DMS153 treated with DMSO at 0.1 percent for 48 hours (cell line): ENCODE data around the gene TENM4.

Source experiments
- DNase-seq: peaks from one replicate; lab custom pipeline; 2025; ENCODE audit not compliant: unreplicated experiment; lab: John Stamatoyannopoulos, UW

The TENM4 gene

DNA sequence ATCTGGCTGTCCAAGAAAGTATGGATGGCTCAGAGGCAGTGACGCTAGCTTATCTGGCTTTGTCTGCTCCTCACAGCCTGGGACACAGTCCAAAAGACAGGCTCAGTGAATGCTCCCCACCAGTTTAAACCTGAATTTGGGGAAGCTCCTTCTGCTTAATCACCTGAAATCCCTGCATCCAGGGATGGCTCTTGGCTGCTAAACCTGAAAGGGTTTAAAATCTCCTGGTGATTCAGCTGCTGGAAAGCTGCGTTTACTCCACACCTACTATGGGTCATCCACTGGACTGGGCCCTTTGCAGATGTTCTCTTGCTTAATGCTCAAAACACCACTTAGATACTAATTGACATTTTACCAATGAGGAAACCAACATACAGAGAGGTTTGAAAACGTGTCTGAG, 564.2 kb downstream of the TENM4 start:
- DNase-seq: no peak

DNA sequence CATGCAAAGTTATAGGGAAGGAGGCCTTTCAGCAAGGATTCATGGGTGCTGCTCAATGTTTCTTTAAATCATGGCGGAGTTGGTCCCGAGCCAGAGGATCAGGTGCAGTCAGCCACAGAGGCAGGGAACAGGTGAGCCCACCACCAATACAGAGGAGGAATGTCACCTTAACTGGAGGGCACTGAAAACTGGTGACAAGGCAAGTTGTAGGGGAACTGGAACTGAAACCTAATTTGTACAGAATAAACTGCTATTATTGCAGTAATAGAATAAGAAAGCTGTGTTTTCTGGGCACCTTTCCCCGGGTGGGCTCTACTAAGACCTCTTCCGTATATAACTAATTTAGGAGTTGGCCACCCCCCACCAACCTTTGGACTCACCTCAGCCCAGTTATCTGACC, 570.2 kb downstream of the TENM4 start:
- no peak for DNase-seq

DNA sequence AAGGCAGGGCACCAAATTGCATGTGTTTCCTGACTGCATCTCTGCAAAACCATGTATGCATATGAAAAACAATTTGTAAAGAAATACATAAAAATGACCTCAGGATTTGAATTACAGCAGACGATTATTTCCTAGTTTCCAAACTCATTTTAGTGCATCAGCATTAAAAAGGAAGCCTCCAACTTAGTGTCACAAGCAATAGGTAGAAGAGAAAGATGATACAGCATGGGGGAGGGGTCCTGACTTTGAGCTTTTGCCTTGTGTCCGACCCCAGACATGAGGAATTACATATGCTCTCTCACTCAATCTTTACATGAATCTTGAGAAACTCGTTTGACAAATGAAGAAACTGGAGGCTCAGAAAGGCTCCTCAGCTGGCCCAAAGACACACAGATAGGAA, 571.5 kb downstream of the TENM4 start:
- no peak for DNase-seq

DNA sequence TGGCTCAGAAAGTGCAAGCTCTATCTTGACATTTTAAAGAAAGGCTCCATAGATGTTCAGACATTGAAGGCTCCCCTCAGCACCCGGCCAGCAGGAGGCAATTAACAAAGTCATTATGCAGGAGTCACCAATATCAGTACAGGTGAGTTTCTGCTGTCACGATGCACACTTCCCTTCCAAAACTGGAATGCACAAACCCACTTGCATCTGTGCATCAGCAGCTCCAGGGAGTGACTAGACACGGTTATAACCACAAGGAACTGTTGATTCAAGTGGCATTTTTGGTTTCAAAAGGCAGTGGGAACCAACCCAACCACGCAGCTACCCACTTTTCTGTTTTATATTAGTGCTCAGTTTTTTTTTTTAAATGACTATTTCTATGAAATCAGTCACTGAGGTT, 572.3 kb downstream of the TENM4 start:
- no peak for DNase-seq

DNA sequence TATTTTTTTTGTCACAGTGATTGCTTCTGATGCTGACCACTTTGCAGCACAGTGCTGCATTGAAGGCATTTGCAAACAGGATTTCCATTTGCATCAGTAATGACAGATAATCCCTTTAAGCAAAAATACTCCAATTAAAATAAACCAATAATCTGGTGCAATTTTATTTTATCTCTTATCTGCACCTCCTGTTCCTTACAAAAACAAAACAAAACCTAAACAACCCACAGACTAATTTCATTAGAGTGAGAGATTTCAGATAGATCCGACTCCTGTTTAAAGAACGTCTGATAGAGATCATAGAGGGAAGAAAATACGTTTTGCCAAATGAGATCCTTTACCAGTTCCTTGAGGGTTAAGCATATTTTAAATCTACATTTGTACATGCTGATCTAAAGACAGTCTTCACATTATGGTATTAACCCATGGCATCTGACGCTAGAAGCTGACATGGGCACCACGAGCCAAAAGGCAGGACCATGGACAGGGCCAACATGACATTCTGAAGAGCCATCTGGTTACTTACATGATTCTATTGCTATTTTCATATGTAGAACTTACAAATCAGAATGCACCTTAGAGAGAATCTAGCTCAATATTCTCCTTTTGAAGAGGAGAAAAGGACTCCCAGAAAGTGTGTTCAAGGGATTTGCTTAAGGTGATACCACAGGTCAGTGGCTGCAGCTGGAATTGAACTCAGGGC, 580.0 kb downstream of the TENM4 start:
- DNase-seq: no peak

DNA sequence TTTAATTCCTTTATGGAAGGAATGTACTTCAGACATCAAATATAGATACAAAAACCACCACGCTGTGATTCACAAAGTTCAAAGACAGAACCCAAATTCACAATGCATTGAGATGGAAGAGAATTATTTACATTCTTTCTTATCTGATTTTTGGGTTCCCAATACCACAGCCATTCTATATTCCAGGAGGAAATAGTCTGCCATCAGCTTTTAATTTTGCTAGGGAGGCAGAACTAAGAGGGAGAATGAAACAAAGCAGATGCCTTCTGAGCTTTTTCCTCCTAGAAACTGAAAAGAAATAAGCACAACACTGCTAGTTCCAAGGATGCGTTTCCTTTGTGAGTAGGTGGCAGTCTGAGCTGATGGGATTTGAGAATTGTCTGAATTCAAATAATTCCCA, 583.1 kb downstream of the TENM4 start:
- DNase-seq: no peak

DNA sequence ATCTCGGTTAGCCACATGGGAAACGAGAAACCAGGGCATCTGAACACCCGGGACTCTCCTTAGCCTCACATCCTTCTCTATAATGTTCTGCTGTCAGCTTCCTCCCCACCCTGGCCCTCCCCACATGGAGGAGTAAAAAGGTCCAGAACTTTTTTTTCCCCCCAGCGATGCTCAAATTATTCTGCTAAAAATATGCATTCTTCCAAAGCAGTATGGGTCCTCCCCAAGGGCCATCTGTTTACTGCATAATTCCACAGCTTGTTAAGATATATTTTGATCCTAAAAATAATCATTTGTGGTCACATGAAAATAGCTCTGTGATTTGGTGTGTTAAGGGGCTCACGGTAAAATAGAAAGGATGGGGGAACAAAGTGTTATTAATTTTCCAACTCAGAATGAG, 584.6 kb downstream of the TENM4 start:
- no peak for DNase-seq

DNA sequence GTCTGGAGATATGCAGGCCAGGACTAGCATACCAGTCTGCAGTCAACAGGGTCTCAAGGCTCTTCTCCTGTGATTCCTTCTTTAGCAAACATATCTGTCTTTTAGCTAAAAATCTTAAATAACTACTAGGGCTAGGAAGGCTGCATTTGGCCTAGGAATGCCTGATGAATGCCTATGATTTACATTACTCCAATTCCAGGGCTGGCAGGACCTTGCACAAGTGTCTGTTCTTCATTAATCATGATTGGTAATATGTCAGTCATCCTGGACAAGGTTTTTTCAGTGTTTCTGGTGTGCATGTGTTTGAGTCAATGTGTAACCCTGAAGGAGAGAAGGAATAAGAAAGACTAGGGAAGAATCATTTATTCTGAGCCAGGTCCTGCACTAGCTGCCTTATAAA, 585.7 kb downstream of the TENM4 start:
- DNase-seq: no peak

DNA sequence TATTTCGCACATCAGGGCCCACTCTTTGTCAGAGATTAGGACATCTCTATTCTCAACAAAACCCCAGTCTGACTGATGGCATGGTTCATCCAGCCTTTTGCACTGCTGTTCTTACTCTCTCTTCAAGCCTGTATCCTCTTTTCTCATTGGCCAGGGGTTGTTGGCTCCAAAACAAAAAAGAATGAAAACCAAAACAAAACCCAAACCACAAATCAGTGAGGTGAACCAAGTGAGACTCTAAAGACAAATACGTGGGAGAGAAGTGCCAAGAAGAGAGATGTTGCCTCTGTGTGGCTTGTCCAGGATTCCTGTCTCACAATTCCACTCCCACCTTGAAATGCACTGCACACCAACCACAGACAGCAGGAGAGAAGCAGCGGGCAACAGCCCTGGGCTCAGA, 587.3 kb downstream of the TENM4 start:
- DNase-seq: no peak

DNA sequence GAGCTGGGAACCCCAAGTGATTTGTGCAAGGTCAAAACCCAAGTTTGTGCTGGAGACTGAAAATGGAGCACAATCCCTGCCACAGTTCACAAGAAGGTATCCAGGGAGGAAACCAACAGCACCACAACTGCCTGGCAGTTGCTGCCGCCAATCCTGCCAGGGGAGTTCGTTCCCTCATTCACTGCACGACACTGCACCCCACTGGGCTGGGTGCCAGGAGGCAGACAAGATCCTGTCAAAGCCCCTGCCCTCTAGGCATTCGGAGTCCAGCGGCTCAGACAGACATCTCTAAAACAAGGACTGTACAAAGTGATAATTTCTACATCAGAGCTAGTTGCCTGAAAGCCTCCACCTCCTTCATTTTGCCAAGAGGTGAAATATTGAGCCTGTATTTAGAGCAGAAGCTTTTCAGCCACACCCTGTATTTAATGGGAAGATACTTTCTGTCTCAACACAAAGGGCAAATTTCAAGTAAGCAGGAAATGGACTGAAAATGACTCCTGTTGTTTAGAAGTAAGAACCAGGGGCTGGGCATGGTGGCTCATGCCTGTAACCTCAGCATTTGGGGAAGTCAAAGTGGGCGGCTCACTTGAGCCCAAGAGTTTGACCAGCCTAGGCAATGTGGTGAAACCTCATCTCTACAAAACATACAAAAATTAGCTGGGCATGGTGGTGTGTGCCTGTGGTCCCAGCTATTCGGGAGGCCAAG, 588.8 kb downstream of the TENM4 start:
- DNase-seq: peak; percentile 52

DNA sequence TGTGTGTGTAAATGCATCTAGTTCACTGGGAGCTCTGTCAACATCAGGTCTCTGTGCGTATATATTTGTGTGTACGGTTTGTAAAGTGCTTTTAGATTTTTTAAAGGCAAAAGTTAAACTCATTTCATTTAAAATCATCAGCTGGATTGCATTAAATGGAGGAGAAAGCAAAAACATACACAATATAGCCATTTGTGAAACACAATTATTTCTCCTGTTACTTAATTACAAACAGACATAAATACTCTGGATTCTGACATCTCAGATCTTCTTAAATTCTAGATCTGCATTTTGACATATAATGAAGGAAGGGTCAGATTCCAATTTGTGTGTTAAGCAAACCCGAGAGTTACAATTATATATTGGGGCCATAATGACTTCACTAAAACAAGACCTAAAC, 590.8 kb downstream of the TENM4 start:
- no peak for DNase-seq

DNA sequence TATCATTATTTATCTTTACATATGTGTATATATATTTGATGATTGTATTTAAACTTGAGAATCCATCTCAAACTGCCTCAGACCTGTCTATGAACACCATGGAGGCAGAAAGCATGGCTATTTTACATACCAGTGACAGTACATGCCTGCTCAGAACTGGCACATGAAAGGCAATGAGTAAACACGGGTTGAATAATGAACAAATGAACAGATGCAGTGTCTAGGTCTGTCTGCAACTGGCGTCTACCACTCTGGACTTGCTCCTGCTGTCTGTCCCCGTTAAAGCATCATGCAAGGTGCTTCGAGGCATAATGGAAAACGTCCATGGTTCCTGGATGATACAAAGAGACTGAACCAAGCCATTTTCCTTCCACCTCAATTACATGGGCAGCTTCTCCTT, 594.6 kb downstream of the TENM4 start:
- DNase-seq: no peak

DNA sequence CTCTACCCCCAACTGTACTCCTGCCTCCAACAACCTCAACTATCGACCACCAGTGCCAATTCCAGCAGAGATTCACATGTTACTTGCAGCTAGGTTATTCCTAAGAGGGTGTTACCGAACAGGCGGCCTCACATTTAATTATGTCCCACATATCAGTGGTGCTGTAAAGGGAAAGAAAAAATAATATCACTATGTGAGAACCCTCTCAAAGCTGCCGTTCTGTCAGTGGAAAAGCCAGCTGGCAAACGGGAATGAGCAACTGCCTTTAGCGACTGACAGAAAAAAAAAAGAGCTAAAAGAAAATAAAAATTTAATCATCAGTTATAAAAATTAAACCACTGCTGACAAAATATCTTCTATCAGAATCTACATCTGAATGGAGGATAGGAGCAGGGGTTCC, 595.3 kb downstream of the TENM4 start:
- no peak for DNase-seq

DNA sequence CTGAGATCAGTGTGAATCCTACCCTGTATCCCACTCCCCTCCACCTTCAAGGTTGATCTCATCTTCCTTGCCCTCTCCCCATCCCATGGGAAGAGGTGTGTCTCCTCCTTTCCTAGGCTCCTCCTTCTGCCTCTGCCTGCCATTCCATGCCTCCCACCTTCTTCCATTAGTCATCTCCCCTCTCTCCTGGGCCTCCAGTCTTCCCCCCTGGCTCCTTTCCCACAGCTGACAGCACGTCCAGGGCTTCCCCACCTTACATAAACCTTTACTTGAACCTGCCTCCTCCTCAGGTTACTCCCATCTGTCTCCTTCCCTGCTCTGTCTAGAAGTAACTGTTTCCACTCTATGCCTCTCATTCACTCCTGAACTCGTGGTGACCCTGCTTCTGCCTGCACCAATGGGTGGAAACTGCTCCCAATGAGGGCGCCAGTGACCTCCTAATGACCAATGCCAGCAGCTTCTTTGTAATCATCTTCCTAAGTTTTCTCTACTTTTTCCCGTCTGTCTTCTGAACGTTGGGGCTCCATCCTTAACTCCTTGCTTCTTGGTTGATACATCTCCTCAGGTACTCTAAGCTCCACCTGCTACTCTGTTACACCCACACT, 599.3 kb downstream of the TENM4 start:
- no peak for DNase-seq

DNA sequence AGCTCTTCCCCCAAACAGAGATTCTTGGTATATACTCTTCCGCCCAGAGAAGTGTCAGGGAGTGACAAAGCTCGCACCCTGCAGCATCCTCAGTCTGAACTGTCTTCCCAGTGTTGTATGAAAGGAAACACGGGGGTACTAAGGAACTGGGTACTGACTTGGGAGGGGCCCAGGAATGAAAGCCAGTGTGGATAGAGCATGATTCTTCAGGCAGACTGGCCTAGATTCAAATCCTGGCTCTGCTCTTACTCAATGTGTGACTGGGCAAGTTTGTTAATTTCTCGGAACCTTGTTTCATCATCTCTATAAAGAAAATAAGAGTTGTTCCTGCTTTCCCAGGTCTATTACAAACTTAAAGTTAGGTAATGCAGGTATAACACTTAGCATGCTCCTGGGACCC, 600.2 kb downstream of the TENM4 start:
- no peak for DNase-seq

DNA sequence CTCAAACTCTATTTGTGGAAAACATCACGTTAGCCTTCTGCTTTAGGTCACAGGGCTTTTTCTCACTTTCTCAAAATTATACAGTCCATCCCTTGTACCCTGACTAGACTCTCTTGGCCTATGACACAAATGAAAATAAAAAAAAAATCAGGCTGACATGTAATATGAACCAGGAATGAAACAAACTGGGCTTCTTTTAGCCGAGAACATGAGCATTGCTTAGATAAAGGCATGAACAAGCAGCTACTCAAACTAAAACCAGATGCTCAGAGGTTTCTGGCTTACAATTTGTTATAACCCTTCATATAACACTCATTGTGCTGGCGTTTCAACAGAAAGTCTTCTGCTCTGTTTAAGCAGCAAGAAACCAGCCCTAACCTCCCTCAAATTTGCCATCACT, 600.6 kb downstream of the TENM4 start:
- DNase-seq: no peak

DNA sequence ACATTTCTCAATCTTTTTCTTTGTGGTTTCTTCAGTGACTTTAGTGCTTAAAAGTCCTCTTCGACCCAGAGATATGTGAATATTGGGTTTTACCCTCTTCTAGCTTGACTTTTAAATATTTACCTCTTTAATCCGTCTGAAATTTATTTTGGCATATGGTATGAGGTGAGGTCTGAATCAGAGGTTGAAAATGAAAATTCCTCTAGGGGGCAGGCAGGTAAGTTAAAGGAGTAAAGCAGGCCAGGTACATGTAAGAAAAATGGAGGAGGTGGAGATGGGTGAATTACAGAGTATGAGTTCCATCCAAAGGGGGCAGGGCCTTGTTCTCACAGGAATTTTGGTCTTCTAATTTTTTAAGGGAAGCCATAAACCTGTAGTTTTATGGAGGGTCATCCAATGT, 602.4 kb downstream of the TENM4 start:
- peak; percentile 5 for DNase-seq

DNA sequence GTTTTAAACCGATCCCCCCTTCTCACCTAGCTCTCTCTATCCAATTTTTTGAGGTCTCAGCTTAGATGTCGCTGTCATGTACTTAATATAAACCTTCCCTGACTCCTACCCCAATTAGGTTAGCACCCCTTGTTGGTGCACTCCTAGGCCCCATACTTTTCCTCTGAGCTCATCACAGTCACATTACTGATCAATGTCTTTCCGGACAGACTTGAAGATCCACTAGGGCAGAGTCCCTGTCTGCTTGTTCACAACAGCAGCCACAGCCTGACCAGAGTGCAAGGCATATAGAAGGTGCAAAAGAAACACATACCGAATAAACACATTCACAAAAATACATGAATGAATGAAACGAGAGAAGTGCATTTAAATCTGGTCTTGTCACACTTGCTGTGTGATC, 605.2 kb downstream of the TENM4 start:
- DNase-seq: no peak

DNA sequence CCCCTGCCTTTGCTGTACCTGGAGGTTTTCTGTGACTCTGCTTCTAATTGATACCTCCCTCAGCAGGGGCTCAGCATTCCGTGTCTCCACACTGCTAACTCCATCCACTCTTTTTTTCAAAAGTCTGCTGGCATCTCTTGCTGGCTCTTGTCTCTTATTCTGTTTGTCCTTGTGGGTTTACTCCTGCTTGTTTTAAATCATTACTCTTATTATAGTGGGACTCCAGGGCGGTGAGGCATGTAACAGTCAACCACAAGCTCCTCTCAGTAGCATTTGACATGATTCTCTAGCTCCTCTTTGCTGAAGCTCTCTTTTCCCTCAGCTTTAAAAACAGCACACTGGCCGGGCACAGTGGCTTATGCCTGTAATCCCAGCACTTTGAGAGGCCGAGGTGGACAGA, 605.9 kb downstream of the TENM4 start:
- DNase-seq: no peak

DNA sequence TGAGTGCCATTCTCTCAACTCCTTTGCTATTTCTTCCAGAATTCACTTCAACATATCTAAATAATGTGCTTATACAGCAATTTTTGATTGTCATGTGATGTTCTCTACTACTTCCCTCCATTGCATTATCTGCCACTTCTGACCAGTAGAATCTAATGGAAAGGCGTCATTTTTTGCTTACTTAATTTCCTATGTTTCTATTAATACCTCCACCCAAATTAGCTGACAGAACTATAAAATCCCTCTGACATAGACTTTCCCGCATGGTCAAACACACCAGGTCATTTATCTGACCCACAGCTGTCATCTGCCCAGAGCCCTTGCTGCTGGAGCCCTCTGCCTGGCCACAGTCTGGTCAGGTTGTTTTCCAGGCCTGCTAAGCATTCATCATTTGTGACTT, 607.6 kb downstream of the TENM4 start:
- DNase-seq: no peak

DNA sequence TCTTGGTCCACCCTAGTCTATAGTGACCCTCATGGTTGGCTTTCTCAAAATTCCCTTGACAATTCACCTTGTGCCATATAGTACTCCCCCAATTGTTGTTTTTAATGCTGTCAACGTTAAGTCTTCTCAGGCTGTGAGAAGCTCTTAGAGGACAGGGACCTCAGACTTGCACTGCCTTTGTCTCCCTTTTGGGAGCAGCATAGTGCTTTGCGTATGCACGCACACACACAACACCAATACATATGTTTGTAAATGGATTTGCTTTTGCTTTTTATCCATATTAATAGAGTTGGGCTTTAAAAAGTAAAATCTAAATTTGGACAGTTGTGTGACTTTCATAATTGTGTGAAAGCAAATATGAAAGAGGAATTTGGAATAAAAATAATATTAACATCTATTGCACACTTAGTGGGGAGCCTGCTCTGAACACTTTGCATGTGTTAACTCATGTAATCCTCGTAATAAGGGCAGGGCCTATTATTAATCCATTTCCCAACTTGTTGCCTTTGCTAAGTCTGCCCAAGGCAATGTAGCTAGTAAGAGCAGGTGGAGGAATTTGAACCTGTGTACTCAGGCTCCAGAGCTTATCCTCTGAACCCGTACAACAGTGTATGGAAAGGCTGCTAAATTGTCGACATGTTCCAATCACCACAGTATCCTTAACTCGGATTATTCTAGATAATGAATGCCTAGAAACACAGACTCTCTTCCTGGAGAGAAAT, 608.4 kb downstream of the TENM4 start:
- no peak for DNase-seq

DNA sequence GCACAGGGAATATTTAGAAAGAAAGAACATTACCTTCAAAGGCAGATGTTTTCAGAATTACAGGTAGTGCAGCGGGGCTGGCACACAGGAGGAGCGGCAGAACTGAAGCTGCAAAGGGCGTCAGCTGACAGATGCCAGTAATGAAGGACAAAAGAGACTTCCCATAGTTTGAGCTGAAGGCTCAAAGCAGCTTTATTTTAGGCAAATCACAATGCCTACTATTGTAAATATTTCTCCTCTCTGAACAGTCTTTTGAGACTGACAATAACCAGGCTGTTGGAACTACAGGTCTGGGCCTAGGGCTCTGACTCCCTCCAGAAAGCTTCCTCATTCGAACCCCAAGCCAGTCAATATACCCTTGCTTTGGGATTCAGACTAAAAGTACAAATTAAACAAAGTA, 609.3 kb downstream of the TENM4 start:
- no peak for DNase-seq
